GM12878 (cell line): ENCODE data around the gene WDR91. TPM values are rescaled to one million over a fixed set of nuclear protein-coding genes. Genes with fewer than 3 reads are reported as not detected.

Experiments used
- ATAC-seq: fragments of 200-7000 bp; cut with Tn5 transposase; 3 replicates; pipeline ENCODE4 v1.9.1; 2020; ENCODE audit warnings: mild to moderate bottlenecking, moderate library complexity
- BruUV-seq: library from RNA; stranded (reverse); fragments of 400-500 nt; replicated peaks from 2 replicates; lab custom pipeline; 2021; lab: Mats Ljungman, UMichigan
- CTCF ChIA-PET: fragments of 300-600 bp; sonication (Branson Sonifier 250); formaldehyde crosslinking; extraction: SDS; loops from one replicate; lab custom pipeline; 2021; ENCODE audit warnings: inconsistent platforms; lab: Yijun Ruan, JAX
- POLR2A ChIA-PET: fragments of 350-600 bp; formaldehyde crosslinking; extraction: SDS; loops from one replicate; lab custom pipeline; 2021; ENCODE audit warnings: inconsistent platforms; lab: Charles Lee
- RAD21 ChIA-PET: fragments of 300-600 bp; sonication (Branson Sonifier 250); formaldehyde crosslinking; loops from one replicate; lab custom pipeline; 2023; ENCODE audit warnings: antibody characterized with exemption; ENCODE audit not compliant: unreplicated experiment; lab: Charles Lee
- SMC1A ChIA-PET: fragments of 300-600 bp; sonication (Branson Sonifier 250); formaldehyde crosslinking; loops from one replicate; lab custom pipeline; 2023; ENCODE audit not compliant: unreplicated experiment, uncharacterized antibody; lab: Charles Lee
- DNase-seq: peaks from one replicate; pipeline ENCODE4 v3.0.0-alpha.2; 2011; ENCODE audit warnings: low read depth, low spot score
- FAIRE-seq: peaks from 3 replicates; lab custom pipeline; 2011; peaks lifted over from hg19 to GRCh38; lab: Jason Lieb, UNC
- H2AFZ ChIP-seq: 2 replicates; pipeline ENCODE4 v1.6.0; 2011; ENCODE audit warnings: low read depth, low read length, control low read depth; ENCODE audit not compliant: control insufficient read depth
- H3K27ac ChIP-seq: 2 replicates; pipeline ENCODE4 v1.5.1; 2011; ENCODE audit warnings: control low read depth; ENCODE audit not compliant: control insufficient read depth, insufficient read depth
- H3K27me3 ChIP-seq, 2 experiments: replicated peaks in 1 of 2; 2 replicates each; pipeline versions ENCODE4 v1.6.0 to v1.6.1; 2011; ENCODE audit warnings: low read length in 1 of 2; ENCODE audit not compliant: control insufficient read depth in 2 of 2, insufficient read depth in 2 of 2
- H3K36me3 ChIP-seq, 2 experiments: 2 replicates each; pipeline ENCODE4 v1.5.1; 2011; ENCODE audit warnings: low read length in 1 of 2; ENCODE audit not compliant: control insufficient read depth in 2 of 2, insufficient read depth in 2 of 2
- H3K4me1 ChIP-seq: 2 replicates; pipeline ENCODE4 v1.6.1; 2011; ENCODE audit warnings: mild to moderate bottlenecking, low read length, moderate library complexity, mixed read lengths; ENCODE audit not compliant: control insufficient read depth, insufficient read depth
- H3K4me2 ChIP-seq: 2 replicates; pipeline ENCODE4 v1.6.0; 2011; ENCODE audit warnings: control low read depth; ENCODE audit not compliant: control insufficient read depth, insufficient read depth
- H3K4me3 ChIP-seq: fragments of 200-600 bp; sonication (generic); 2 replicates; pipeline ENCODE4 v1.5.1; 2016
- H3K79me2 ChIP-seq: 2 replicates; pipeline ENCODE4 v1.6.0; 2011; ENCODE audit warnings: low read length; ENCODE audit not compliant: control insufficient read depth, insufficient read depth
- H3K9ac ChIP-seq: 2 replicates; pipeline ENCODE4 v1.8.0; 2011; ENCODE audit warnings: low read length, control low read depth, mixed read lengths; ENCODE audit not compliant: control insufficient read depth, insufficient read depth
- H3K9me3 ChIP-seq: replicated peaks from 3 replicates; pipeline ENCODE4 v1.5.1; 2011; ENCODE audit warnings: mild to moderate bottlenecking, low read length; ENCODE audit not compliant: control insufficient read depth, insufficient read depth
- H4K20me1 ChIP-seq: 2 replicates; pipeline ENCODE4 v1.6.0; 2011; ENCODE audit not compliant: control insufficient read depth, insufficient read depth
- BCLAF1 ChIP-seq: fragments of 450-650 bp; IDR thresholded peaks from 2 replicates; pipeline ENCODE4 v1.6.1; 2017; ENCODE audit warnings: antibody characterized with exemption, mild to moderate bottlenecking, moderate library complexity
- CTCF ChIP-seq, 3 experiments: IDR thresholded peaks in 2 of 3; conservative IDR thresholded peaks in 1 of 3; 2 replicates each; pipeline ENCODE4 v1.5.1; 2011; ENCODE audit warnings: low read depth in 3 of 3, low read length in 3 of 3, mild to moderate bottlenecking in 3 of 3, control low read depth in 2 of 3, moderate library complexity in 2 of 3, inconsistent platforms in 1 of 3, mixed read lengths in 1 of 3; ENCODE audit not compliant: control insufficient read depth in 2 of 3, insufficient read depth in 1 of 3; ENCODE audit errors: extremely low read depth in 1 of 3
- ETV6 ChIP-seq, 2 experiments: fragments of 450-650 bp in 1 of 2; IDR thresholded peaks in 1 of 2; conservative IDR thresholded peaks in 1 of 2; 2 replicates each; pipeline ENCODE4 v1.6.1; 2014; ENCODE audit warnings: antibody characterized with exemption in 1 of 2, borderline replicate concordance in 1 of 2, low read depth in 1 of 2, mild to moderate bottlenecking in 1 of 2, moderate library complexity in 1 of 2
- HDGF ChIP-seq: fragments of 450-650 bp; IDR thresholded peaks from 2 replicates; pipeline ENCODE4 v1.6.1; 2016; ENCODE audit warnings: antibody characterized with exemption
- MAX ChIP-seq: IDR thresholded peaks from 2 replicates; pipeline ENCODE4 v1.6.1; 2012; ENCODE audit warnings: low read depth, low read length, improper control_type of control experiment
- NFYB ChIP-seq: IDR thresholded peaks from 2 replicates; pipeline ENCODE4 v1.6.1; 2011; ENCODE audit warnings: low read depth, mild to moderate bottlenecking, low read length, improper control_type of control experiment, moderate library complexity; ENCODE audit not compliant: insufficient read depth
- PBX3 ChIP-seq: IDR thresholded peaks from 2 replicates; pipeline ENCODE4 v1.6.1; 2011; ENCODE audit warnings: mild to moderate bottlenecking, low read depth, low read length, moderate library complexity; ENCODE audit not compliant: insufficient replicate concordance
- PKNOX1 ChIP-seq: fragments of 450-650 bp; IDR thresholded peaks from 2 replicates; pipeline ENCODE4 v1.6.1; 2016; ENCODE audit warnings: mild to moderate bottlenecking
- RAD51 ChIP-seq: fragments of 450-650 bp; IDR thresholded peaks from 2 replicates; pipeline ENCODE4 v1.6.1; 2016; ENCODE audit warnings: moderate library complexity, mild to moderate bottlenecking, inconsistent platforms
- SPI1 ChIP-seq: IDR thresholded peaks from 2 replicates; pipeline ENCODE4 v1.6.1; 2011; ENCODE audit warnings: low read depth, mild to moderate bottlenecking, low read length, moderate library complexity, borderline replicate concordance; ENCODE audit not compliant: insufficient read depth
- TARDBP ChIP-seq: IDR thresholded peaks from 2 replicates; pipeline ENCODE4 v1.6.1; 2016; ENCODE audit warnings: borderline replicate concordance
- USF2 ChIP-seq: IDR thresholded peaks from 2 replicates; pipeline ENCODE4 v1.6.1; 2011; ENCODE audit warnings: low read depth, low read length, improper control_type of control experiment, borderline replicate concordance
- WGBS: methylation state at CpG from one replicate; pipeline ENCODE4 v1.1.6; 2016; ENCODE audit warnings: low lambda C conversion rate; ENCODE audit not compliant: insufficient replicate concordance, insufficient coverage; ENCODE audit errors: missing lambda C conversion rate; 5-methylcytosine and 5-hydroxymethylcytosine counted together
- in situ Hi-C: fragments of 300-500 bp; cut with MboI; formaldehyde crosslinking; loops from 9 replicates; pipeline ENCODE4 v1.14.3; 2018; ENCODE audit warnings: mixed read lengths
- intact Hi-C: fragments of 100-400 bp; cut with micrococcal nuclease; formaldehyde crosslinking; loops from one replicate; pipeline ENCODE4 v1.14.2; 2022; ENCODE audit not compliant: unreplicated experiment
- polyA plus RNA-seq, 11 experiments: library from polyadenylated mRNA; depleted of rRNA in 4 of 11; unstranded in 6 of 11; stranded (reverse) in 5 of 11; fragments of >200 nt; fragmentation: Nextera tagmentation in 4 of 11; fragmentation: Illumina TruSeq in 1 of 11; extraction: Ambion mirVana in 4 of 11; extraction: Trizol in 1 of 11; gene quantifications; 1 replicate in 1 of 11; 2 replicates in 10 of 11; pipeline versions ENCODE4 v1.2.1 to v1.2.3, GENCODE V29; 2011 to 2016; ENCODE audit warnings: inconsistent platforms in 2 of 11, missing spikeins in 2 of 11, low read depth in 1 of 11
- total RNA-seq, 4 experiments: library from RNA; depleted of rRNA in 3 of 4; stranded (reverse); fragments of >200 nt in 3 of 4; fragmentation: Illumina TruSeq in 1 of 4; extraction: Trizol in 1 of 4; gene quantifications; 2 replicates each; pipeline versions ENCODE4 v1.2.1 to v1.2.3, GENCODE V29; 2013 to 2021

WDR91 gene
- total and polyA plus RNA-seq, 10 of the 15 experiments (the other 5 are each of a cell fraction or from before 2014, with no cell fraction given) = 7.6 to 83.3 (median 16.5) TPM

- H3K79me2 ChIP-seq = peaks cover 65% of the 10 kb centered on the region
- POLR2A ChIA-PET = interaction anchor here (0.6 to 10.8 kb wide), 14 partner anchors 10 to 221 kb away, joined by 3 to 299 read pairs (median 6); partner anchors contain the start of genes AGBL3, CYREN and TMEM140
- H3K27ac ChIP-seq = peak overlapping the region; percentile 92
- intact Hi-C loops = no loop called here
- RAD21 ChIA-PET = interaction anchor here (1.0 to 11.2 kb wide), 12 partner anchors 16 to 221 kb away, joined by 3 to 230 read pairs (median 9); partner anchors contain the start of genes AGBL3, CYREN and TMEM140
- peak overlapping the region; percentile 99 for H3K4me3 ChIP-seq
- peak overlapping the region; percentile 99 for H3K4me2 ChIP-seq
- peak overlapping the region; percentile 71 for H3K9ac ChIP-seq
- 89% methylated on average over 6 of the region's 6 CpGs for WGBS
- H2AFZ ChIP-seq = peak overlapping the region; percentile 6
- no peak for FAIRE-seq
- H4K20me1 ChIP-seq = no peaks in the 10 kb centered on the region
- no peak for DNase-seq
- ATAC-seq = peak; percentile 19
- SMC1A ChIA-PET = interaction anchor here (0.8 to 10.8 kb wide), 26 partner anchors 8 to 574 kb away, joined by 3 to 251 read pairs (median 4); partner anchors contain the start of genes AGBL3, CYREN and TMEM140
- in situ Hi-C loops = no loop called here
- CTCF ChIA-PET = interaction anchor here (0.7 to 10.4 kb wide), 11 partner anchors 9 to 767 kb away, joined by 3 to 109 read pairs (median 5); partner anchors contain the start of genes AGBL3, CYREN and TMEM140
- no peaks in the 10 kb centered on the region for H3K9me3 ChIP-seq
- peaks cover 3 to 19% of the 10 kb centered on the region in 2 experiments; a peak in 2 of 4 replicates for H3K36me3 ChIP-seq
- H3K27me3 ChIP-seq = no peaks in the 10 kb centered on the region
- H3K4me1 ChIP-seq = peaks cover 38% of the 10 kb centered on the region
- no TSS peak for BruUV-seq
- no peak for TF ChIP-seq ETV6 (conservative IDR thresholded peaks at IDR 0.05 in 1 of 2, IDR thresholded peaks at IDR 0.05 in 1 of 2; ENCODE audit: borderline replicate concordance in 1 of 2, low read depth in 1 of 2)
- TF ChIP-seq MAX = no peak
- TF ChIP-seq USF2 = peak; percentile 13; the same call in 1 of the 2 replicates
- no peak for TF ChIP-seq NFYB
- TF ChIP-seq CTCF (IDR thresholded peaks at IDR 0.05 in 2 of 3, conservative IDR thresholded peaks at IDR 0.05 in 1 of 3; ENCODE audit: control insufficient read depth in 2 of 3, extremely low read depth in 1 of 3, insufficient read depth in 1 of 3, low read depth in 3 of 3, low read length in 3 of 3) = no peak
- TF ChIP-seq PKNOX1 = peak; percentile 92
- TF ChIP-seq PBX3 = peak; percentile 78
- TF ChIP-seq SPI1 = no peak
- no peak for TF ChIP-seq TARDBP
- TF ChIP-seq BCLAF1 = no peak
- peak; percentile 80 for TF ChIP-seq RAD51
- no peak for TF ChIP-seq HDGF
Measured at GRCh38 chr7:135208102-135208793, 3.1 kb downstream of the WDR91 start.
